ENCODE data around the gene ITGA5. TPM values are rescaled to one million over a fixed set of nuclear protein-coding genes. Genes with fewer than 3 reads are reported as not detected.

ITGA5 gene
- total RNA-seq, 1 donor from 2014 or later: 109 TPM

DNA sequence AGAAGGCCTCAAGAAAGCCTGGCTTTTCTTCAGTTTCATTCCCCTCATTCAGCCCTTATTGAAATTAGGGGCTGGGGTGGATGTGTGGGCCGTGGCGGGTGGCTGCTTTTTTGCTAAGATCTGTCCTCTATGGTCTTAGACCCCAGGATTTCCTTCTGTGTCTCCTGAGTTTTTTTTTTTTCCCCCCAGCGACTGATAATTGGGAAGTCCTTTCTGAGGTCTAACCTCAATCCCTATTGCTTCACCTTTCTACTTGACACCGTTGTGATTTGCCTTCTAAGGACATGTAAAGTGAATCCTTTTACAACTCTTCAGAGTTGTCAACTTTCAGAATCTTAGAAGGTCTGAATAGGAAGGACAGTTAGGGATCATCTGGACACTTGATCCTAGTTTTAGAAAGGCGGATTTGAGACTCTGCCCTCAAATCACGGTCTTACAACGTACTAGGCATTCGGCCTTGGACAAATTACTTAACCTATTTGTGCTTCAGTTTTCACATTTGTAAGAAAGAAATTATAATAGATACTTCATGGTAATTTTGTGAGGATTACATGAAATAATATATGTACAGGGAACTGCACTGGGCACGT lies 59.2 kb downstream of the ITGA5 start:
- Histone ChIP-seq H3K4me3 (ENCODE audit: low read depth, low read length) (peak overlapping the region; percentile 36), H3K36me3 (ENCODE audit: control insufficient read depth, insufficient read depth, low read length) (no peaks in the 10 kb centered on the region), H3K27me3 (ENCODE audit: control insufficient read depth, insufficient read depth, low read length) (no peaks in the 10 kb centered on the region)
- DNase-seq (ENCODE audit: low read depth): no peak
- TF ChIP-seq, protein P1, sequence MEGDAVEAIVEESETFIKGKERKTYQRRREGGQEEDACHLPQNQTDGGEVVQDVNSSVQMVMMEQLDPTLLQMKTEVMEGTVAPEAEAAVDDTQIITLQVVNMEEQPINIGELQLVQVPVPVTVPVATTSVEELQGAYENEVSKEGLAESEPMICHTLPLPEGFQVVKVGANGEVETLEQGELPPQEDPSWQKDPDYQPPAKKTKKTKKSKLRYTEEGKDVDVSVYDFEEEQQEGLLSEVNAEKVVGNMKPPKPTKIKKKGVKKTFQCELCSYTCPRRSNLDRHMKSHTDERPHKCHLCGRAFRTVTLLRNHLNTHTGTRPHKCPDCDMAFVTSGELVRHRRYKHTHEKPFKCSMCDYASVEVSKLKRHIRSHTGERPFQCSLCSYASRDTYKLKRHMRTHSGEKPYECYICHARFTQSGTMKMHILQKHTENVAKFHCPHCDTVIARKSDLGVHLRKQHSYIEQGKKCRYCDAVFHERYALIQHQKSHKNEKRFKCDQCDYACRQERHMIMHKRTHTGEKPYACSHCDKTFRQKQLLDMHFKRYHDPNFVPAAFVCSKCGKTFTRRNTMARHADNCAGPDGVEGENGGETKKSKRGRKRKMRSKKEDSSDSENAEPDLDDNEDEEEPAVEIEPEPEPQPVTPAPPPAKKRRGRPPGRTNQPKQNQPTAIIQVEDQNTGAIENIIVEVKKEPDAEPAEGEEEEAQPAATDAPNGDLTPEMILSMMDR (IDR thresholded peaks at IDR 0.05; ENCODE audit: insufficient read depth, low read length, poor library complexity, severe bottlenecking): no peak

DNA sequence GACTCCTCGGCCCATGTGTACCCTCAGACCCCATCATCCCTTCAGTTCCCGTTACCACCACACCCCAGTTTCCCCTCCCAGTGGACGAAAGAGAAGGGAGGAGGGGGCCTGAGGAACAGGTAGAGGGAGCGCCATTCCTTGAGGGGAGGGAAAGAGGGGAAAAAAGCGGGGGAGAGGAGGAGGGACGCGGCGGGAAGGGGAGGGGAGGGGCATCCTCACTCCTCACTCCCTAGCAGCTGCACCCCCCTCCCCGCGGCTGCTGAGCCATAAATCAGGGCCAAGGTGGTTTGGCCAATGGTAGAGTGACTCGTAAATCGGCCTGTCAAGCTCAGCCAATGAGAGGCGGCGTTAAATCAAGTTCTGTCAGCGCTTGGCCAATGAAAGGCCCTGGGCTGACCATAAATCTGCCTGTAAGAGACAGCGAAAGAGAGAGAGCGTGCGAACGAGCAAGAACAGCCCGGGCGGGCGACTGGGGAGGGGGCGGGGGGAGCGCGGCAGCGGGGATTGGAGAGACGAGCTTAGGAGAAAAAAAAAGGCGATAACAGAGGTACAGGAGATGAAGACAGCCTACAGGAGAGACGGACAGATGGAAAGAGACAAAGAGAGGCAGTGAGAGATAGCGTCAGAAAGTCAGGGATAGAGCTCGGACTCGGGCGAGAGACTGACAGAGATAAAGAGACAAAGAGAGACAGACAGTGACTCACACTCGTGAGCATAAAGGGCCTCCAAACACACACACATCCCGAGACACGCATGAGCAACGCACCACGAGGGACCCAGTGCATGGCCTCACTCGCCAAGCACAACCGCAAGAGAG lies 59.9 kb downstream of the ITGA5 start:
- no peaks in the 10 kb centered on the region for H3K27me3 ChIP-seq (ENCODE audit: control insufficient read depth, insufficient read depth, low read length)
- peak overlapping the region; percentile 44 for H3K4me3 ChIP-seq (ENCODE audit: low read depth, low read length)
- H3K36me3 ChIP-seq (ENCODE audit: control insufficient read depth, insufficient read depth, low read length): no peaks in the 10 kb centered on the region
- peak; percentile 99 for DNase-seq (ENCODE audit: low read depth)
- TF ChIP-seq, protein P1 (IDR thresholded peaks at IDR 0.05; ENCODE audit: insufficient read depth, low read length, poor library complexity, severe bottlenecking): no peak

DNA sequence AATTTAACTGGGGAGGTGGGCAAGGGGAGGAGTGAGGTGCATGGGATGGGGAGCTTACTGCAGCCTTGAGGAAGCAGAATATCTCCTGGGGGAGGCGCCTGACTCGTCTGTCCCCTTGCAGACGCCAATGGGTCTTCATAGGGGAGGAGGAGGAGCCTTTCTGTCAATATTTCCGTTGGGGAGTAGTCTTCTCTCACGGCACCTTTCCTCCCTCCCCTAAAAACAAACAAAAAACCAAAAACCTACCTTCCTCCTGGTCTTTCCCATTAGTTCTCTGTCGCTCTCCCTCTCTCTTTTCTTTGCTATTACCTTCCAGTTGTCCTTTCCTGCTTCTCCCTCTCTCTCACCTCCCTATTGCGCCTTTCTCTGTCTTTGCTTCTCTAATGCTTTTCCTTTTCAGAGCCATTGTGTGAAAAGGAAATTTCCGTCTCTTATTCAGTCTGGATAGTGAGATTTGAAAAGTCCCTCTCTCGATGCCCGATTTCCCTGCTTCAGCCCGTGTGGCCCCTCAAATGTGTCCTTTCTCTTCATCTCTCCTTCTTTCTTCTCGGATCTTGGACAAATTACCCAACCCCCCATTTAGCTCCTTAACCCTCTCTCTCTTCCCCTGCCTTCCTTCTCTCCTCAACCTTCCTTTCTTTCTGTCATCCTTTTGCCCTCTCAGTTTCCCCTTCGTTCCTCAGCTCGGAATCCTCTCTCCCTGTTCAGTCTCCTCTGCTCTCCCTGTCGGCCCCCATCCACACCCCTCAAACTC lies 60.7 kb downstream of the ITGA5 start:
- TF ChIP-seq, protein P1 (IDR thresholded peaks at IDR 0.05; ENCODE audit: insufficient read depth, low read length, poor library complexity, severe bottlenecking): no peak
- DNase-seq (ENCODE audit: low read depth): no peak
- Histone ChIP-seq H3K27me3 (ENCODE audit: control insufficient read depth, insufficient read depth, low read length) (no peaks in the 10 kb centered on the region), H3K36me3 (ENCODE audit: control insufficient read depth, insufficient read depth, low read length) (no peaks in the 10 kb centered on the region), H3K4me3 (ENCODE audit: low read depth, low read length) (peak overlapping the region; percentile 44)

DNA sequence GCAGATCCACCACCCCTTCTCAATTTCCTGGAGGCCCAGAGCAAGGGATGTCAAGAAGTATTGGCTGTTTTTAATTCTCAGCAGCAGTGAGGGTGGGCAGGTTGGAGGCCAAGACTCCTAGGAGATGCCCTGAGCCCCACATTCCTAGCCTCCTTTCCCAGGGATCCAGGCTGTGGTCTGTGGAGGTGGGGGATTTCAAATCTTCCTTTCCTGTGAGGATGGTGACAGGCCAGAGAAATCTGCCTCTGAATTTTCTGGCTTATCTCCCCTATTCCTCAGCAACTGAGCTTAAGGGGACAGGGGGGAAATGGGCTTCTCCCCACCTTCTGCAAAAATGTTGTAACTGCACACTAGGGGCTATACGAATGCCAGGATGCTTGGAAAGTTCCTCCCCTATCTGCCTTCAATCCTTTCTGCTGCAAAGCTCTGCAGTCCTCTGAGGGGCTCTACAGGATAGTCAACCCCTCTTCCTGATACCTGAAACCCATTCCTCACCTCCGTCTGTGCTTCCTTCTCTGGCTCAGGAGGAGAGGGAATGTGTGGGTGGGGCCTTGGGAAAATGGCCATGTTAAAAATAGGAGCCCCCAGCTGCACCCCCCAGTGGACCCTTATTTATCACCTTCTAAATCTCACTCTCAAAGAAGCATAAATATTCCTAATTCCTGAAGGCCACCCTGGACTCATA lies 61.4 kb downstream of the ITGA5 start:
- H3K4me3 ChIP-seq (ENCODE audit: low read depth, low read length): no peak overlapping the region
- TF ChIP-seq, protein P1 (IDR thresholded peaks at IDR 0.05; ENCODE audit: insufficient read depth, low read length, poor library complexity, severe bottlenecking): no peak
- H3K36me3 ChIP-seq (ENCODE audit: control insufficient read depth, insufficient read depth, low read length): no peaks in the 10 kb centered on the region
- DNase-seq (ENCODE audit: low read depth): no peak
- H3K27me3 ChIP-seq (ENCODE audit: control insufficient read depth, insufficient read depth, low read length): no peaks in the 10 kb centered on the region

DNA sequence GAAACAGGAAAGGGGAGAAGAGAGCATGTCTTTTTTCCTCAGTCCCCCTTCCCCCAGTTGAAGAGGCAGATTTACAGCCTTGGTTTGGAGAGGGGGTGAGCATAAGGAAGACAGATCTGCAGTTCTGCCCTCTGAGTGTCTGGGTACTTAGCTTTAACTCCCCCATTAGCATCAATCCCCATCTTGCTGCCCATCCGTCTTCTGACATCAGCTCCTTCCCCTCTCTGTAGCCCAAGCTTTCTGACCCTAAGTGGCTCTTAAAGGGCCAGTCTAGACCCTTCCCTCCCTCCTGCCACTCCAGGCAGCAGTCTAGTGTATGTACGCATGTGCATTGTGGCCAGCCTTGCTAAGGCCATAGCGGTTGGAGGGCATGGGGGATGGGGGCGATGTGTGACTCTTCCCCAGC lies 62.1 kb downstream of the ITGA5 start:
- Histone ChIP-seq H3K27me3 (ENCODE audit: control insufficient read depth, insufficient read depth, low read length) (no peaks in the 10 kb centered on the region), H3K36me3 (ENCODE audit: control insufficient read depth, insufficient read depth, low read length) (no peaks in the 10 kb centered on the region), H3K4me3 (ENCODE audit: low read depth, low read length) (no peak overlapping the region)
- DNase-seq (ENCODE audit: low read depth): no peak
- TF ChIP-seq, protein P1 (IDR thresholded peaks at IDR 0.05; ENCODE audit: insufficient read depth, low read length, poor library complexity, severe bottlenecking): no peak
